EH (cell line): ENCODE results near the gene ARHGDIA.
A peak's percentile ranks its signal among the peaks of the same experiment; 100 is the strongest.
"Not testable (repeated sequence)": the region's sequence is repeated elsewhere in the genome, so short reads cannot be mapped to it uniquely, and the experiment has no call there.

Experiments used
- DNase-seq: peaks from one replicate; pipeline ENCODE4 v3.0.0-alpha.2; 2015; ENCODE audit warnings: low read depth

Gene ARHGDIA

DNA sequence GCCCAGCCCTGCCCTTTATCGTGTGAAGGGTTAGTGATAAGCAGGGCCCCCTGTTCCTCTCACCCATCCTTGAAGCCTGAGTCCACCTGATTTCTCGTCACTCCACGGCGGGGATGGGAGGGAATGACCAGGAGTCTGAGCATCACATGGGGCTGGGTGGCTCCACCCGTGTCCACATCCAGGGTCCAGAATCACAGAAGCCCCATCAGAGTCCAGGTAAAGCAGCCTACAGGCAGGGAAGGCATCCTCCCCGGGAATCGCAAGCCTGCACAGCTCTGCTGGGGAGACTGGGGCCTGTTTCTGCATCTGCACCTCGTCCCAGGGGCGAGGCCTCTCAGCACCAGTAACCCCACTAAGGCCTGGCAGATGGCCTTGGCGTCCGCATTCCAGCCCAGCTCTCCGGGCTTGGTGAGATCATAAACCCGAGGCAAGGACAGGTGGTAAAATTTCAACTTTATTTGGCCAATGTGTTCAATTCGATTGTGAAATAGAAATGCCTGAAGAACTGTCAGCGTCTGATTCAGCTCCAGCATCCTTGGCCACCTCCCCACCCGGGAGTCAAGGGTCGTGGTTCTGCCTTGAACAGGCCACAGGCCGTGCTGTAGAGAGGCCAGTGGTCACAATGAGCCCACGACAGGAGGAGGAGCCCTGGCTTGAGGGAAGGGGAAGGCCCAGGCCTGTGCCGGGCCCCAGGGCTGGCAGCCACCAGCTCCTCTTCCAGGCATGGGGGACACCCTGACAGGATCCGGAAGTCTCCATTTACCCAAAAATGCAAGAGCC lies 28.2 kb downstream of the ARHGDIA start:
- no peak for DNase-seq

- no peak for DNase-seq
These were observed 28.8 kb downstream of the ARHGDIA start for GRCh38 chr17:81842378-81842724.

DNA sequence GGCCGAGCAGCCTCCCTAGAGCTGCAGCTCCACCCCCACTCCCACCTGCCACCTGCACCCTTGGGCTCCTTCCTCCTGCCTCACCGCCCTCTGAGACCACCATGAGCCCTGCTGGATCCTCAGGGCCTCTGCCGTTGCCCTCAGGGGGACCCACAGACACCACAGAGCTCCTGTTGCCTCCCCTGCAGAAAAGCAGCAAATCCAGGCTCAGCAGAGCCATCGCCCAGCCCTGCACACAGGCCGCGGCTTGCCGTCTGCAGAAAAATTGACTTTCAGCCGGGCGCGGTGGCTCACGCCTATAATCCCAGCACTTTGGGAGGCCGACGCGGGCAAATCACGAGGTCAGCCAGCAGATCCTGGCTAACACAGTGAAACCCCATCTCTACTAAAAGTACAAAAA lies 29.3 kb downstream of the ARHGDIA start:
- DNase-seq = no peak

GRCh38 chr17:81840826-81841778 lies 30.0 kb downstream of the ARHGDIA start:
- DNase-seq = no peak

DNA sequence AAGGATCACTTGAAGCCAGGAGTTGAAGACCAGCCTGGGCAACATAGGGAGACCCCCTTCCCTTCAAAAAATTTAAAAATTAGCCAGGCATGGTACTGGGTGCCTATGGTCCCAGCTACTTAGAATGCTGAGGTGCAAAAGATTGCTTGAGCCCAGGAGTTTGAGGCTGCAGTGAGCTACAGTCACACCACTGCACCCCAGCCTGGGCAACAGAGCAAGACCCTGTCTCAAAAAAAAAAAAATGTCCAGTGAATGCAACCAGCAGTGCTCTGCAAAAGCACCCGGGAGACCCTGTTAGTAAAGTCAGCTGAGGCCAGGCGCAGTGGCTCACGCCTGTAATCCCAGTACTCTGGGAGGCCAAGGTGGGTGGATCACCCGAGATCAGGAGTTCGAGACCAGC lies 31.1 kb downstream of the ARHGDIA start:
- DNase-seq = not testable (repeated sequence)

DNA sequence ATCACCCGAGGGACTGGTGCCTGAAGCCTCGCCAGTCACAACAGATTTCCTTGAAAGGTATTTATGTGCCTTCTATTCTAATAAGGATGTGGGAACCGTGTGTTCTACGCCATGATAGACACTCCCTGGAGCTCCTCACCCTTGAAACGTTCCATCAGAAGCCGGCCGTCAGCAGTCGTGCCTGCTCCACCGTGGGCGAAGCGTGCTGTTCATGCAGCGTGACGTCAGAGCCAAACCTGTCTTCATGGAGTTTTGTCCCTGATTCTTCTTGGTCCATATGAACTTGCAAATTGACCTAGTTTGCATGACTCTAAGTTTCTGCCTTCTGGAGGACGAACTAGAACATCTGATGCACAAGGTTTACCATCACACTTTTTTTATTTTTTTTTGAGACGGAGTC lies 31.8 kb downstream of the ARHGDIA start:
- no peak for DNase-seq

DNA sequence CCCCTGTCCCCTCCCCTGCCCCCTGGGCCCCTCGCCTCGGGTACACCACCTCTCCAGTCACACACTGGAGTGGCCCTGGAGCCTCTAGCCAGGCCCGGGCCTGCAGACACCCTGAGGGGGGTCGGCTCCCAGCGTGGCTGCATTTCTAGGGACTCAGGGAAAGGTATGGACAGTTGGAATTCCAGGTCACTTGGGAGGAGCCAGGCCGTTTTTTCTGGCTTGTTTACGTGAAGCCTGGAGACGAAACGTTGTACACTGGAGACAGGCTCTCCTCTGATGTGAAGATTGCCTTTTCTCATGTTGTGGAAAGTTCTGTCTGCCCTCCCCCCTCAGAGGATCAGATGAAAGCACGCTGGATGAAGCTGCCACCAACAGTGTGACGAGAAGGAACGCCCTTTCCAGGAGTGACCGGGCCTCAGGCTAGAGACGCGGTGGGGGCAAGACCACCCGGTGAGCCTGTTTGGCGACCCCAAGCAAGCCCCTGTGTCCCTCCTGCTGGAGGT lies 32.3 kb downstream of the ARHGDIA start:
- no peak for DNase-seq

DNA sequence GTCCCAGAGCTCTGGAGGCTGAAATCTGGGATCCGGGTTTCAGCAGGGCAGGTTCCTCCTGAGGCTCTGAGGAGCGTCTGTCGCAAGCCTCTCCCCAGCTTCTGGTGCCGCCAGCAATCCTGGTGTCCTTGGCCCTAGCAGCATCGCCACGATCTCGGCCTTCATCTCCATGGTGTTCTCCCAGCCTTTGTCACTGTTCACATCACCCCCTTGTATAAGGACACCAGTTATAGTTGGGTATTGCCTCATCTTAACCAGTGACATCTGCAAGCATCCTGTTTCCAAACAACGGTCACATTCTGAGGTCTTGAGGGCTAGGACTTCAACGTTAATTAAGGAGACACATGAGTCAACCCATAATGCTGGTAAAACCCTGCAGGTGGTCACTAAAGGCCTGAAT lies 33.5 kb downstream of the ARHGDIA start:
- DNase-seq = peak; percentile 83

DNA sequence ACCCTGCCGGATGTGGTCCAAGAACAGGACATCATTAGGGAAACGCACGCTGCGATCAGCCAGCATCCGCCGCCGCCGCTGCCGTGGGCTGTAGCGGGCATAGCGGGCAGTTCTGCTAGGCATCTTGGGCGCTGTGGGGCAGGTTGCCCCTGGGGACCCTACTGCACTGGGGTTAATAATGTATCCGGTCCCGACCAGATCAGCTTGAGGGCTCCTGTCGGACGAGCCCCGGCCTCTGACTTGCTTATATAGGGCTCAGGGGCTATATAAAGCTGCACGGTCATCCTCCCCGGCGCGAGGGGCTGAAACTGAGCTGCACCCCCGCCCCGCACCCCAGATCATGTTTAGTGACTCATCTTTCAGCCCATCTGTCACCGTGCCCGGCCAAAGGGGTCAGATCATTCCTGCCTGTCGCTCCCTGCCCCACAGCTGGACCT lies 36.3 kb downstream of the ARHGDIA start, which contains the start of gene PPP1R27:
PPP1R27 (minus strand) TSS at position 220 of the 437 bp plus-strand sequence; CDS start at position 123, 97 bp downstream.
- DNase-seq = no peak

DNA sequence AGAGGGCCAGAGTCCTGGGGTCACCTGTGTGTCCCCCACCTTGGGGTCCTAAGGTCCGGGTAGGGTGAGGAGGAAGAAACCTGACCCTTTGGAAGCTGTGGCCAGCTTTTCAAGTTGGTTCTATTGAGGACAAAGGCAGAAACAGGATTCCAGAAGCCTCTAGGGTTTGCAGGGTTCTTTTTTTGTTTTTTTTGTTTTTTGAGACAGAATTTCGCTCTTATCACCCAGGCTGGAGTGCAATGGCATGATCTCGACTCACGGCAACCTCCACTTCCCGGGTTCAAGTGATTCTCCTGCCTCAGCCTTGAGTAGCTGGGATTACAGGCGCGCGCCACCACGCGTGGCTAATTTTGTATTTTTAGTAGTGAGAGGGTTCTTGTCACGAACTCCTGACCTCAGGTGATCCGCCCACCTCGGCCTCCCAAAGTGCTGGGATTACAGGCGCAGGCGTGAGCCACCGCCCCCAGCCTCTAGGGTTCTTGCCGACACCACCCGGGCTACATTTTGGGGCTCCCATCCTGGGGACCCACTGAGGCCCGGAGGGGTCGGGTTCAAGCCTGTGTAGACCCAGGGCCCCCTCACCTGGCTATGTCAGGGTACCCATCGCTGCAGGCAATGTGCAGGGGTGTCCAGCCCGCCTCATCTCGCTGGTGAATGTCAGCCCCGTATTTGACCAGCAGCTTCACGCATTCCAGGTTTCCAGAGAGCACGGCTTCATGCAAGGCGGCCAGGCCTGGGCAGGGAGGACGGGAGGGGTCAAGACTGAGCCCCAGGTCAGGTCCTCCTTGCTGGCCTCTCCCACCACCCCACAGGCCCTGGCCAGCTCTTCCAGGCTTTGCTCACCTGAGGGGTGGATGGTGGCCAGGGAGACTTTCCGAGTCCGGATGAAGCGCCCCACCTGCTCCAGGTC lies 37.0 kb downstream of the ARHGDIA start:
- DNase-seq = no peak

- peak; percentile 93 for DNase-seq
These were observed 37.8 kb downstream of the ARHGDIA start, which contains the start of gene MCRIP1 for GRCh38 chr17:81833160-81833920. Gene MCRIP1, minus strand, starts transcription at chr17:81833291. Its CDS starts 8,785 bp downstream, at chr17:81824506.

DNA sequence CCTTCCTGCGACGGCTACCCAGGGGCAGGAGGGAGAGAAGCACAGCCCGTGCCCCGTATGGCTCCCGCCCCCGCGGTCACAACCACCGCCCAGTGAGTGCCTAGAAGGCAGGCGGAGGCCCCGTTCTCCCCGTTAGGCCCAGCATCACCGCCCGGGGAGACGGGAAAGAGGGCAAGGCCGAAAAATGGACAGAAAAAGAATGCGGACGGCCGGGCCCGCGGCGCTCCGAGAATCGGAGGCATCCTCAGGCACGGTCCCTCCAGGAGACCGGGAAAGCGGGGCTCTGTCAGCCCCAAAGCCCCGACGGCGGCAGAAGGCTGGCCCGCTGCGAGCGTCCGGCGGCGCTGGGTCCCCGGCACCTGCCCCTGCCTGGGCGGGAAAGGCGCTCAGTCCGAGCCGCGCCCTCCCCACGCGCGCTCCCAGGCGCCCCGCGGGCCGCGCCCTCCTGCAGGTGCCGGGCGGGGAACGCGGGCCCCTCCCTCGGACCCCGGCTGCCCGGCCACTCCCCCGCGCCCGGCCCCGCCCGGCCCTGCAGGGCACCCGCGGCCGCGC lies 38.5 kb downstream of the ARHGDIA start:
- DNase-seq = peak; percentile 36

GRCh38 chr17:81831957-81832607 lies 39.1 kb downstream of the ARHGDIA start:
- DNase-seq = peak; percentile 64

GRCh38 chr17:81831563-81831956 lies 39.6 kb downstream of the ARHGDIA start:
- DNase-seq = no peak

DNA sequence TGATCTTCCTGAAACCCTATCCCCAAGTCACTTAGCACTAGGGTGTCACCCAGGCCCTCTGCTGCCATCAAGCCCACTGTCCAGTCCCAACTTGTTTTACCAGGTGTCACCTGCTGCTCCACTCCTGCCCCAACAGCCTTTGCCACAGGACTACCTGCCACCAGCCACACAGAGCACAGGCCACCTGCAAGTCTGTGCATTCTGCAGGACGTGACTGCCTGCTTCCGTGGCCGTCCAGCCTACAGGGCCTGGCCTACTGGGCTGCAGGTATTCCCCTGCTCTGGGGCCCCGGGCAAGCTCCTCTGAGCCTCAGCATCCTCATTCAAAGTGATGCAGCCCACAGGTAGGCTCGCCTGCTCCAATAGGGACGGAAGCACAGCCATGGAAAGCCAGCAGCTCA lies 41.3 kb downstream of the ARHGDIA start:
- no peak for DNase-seq

GRCh38 chr17:81828656-81829055 lies 42.5 kb downstream of the ARHGDIA start:
- DNase-seq = no peak

- no peak for DNase-seq
These were observed 45.2 kb downstream of the ARHGDIA start for GRCh38 chr17:81825841-81826466.

DNA sequence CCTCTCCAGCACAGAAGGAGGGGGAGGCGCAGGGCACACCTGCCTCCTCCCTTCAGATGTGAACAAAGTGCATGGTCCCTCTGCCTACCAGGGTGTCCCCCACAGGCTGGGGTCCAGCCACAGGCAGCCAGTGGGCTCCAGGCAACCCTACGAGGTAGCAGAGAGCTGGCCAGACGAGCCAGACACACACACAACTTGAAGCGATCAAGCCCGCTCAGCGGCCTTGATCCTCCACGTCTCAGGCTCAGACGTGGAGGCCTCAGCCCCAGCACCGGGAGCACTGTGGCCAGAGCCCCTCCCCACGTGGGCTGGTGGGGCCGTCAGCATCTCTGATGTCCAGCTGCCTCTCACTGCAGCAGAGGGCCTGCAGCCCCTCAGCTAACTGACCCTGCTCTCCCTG lies 46.5 kb downstream of the ARHGDIA start:
- DNase-seq = no peak

- no peak for DNase-seq
These were observed 47.2 kb downstream of the ARHGDIA start for GRCh38 chr17:81823820-81824550.
